ENCODE results near the gene MEGF11.

GRCh38 chr15:65917407-65917756 is 336.2 kb downstream of the MEGF11 start:
- TF ChIP-seq POLR2A (IDR thresholded peaks at IDR 0.05) (no peak), CTCF (IDR thresholded peaks at IDR 0.05) (no peak), POLR2AphosphoS5 (IDR thresholded peaks at IDR 0.05; ENCODE audit: insufficient read depth in 1 of 2, low read depth in 1 of 2) (no peak)
